NCI-H2227 (cell line): ENCODE measurements around the gene DNER.
"Not testable (repeated sequence)": the region's sequence is repeated elsewhere in the genome, so short reads cannot be mapped to it uniquely, and the experiment has no call there.

Source experiments
- DNase-seq: peaks from one replicate; lab custom pipeline; 2025; ENCODE audit not compliant: unreplicated experiment; lab: John Stamatoyannopoulos, UW

The DNER gene

DNA sequence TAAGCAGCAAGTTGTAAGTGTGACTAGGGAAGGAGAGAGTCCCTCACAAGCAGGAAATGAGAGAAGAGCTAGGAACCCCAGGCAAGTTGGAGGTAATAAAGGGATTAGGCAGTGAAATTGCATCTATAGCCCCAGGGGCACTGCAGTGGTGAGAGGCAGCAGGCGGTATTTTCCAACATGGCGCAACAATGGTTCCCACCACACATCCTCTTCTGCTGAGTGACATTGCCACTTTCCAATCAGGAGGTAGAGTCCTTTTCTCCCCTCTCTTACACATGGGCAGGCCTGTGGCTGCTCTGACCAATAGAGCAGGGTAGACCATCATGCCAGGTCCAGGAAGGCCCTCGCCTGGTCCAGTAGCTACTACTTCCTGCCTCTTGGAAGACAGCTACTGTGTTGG is 86.6 kb downstream of the DNER start:
- no peak for DNase-seq

DNA sequence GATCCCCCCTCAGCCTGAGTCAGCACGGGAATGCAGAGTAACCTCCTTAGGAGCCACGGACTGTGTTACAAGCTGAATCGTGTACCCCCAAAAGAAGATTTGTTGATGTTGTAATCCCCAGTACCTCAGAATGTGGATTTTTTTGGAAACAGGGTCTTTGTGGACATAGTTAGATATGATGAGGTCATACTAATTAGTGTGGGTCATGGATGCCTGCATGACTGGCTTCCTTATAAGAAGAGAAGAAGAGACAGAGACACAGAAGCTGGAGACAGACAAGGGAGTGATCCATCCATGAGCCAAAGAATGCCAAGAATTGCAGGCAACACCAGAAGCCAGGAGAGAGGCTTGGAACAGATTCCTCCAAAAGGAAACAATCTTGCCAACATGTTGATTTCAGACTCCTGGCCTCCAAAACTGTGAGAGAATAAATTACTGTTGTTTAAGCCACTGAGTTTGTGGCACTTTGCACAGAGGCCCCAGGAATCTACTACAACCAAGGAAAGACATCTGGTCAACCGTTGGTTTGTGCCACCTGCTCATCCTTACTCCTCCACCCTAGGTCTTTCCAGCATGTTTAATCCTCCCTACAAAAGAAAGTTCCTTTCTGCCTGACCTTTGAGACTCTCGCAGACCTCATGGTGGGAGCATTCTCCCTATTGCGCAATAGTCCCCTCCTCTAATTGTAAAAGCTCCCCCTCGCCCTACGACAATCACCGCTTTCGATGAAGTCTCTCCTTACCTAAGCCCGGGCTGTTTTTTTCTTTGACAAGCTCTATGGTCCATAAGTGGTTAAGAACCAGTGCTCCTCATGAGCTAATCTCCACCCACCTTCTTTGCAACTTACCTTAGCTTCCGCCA is 91.6 kb downstream of the DNER start:
- DNase-seq, result no peak

DNA sequence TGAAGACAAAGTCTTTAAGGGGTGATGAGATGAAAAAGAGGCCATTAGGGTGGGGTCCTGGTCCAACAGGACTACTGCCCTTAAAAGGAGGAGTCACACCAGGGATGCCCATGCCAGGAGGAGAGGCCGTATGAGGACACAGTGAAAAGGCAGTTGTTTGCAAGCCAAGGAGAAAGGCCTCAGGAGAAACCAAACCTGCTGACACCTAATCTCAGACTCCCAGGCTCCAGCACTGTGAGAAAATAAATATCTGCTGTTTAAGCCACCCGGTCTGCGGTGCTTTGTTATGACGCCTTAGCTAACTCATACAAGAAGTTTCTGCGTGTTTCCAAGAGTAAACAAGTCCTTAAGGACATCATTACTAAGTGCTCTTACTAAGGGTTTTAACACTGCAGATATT is 93.6 kb downstream of the DNER start:
- DNase-seq, result no peak

DNA sequence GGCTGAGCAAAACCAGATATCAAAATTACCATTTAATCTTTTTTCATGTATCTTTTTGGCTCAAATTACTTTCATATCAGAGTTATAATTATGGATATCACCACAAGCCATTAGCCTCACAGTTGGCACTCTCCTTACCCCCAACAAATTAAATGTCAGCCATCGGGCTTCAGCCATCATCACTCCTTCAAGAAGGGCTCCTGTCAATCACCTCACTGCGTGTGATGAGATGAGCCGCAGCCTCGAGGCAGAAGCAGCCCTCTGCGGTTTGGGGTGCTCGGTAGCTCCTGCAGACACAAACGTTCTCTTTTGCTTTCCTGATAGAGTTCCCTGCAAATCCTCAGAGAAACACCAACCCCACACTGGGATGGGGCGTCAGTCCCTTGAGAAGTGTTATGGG is 94.1 kb downstream of the DNER start:
- DNase-seq, result no peak

DNA sequence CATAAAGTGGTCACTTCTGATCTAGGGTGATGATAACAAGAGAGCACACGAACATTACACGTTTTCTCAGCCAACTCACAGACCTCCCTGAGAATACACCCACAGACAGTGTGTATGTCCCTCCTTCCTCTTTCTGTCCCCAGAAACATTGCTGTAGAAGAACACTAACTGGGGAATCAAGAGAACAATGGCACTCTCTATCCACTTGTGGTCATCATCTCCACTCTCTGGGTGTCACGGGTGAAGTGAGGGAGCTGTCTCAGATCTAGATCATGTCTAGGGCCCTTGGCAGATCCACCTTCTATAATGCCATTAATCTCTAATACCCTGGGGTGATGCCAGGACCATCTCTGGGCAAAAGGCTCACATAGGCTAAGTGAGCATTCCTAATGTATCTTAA is 97.9 kb downstream of the DNER start:
- no peak for DNase-seq

DNA sequence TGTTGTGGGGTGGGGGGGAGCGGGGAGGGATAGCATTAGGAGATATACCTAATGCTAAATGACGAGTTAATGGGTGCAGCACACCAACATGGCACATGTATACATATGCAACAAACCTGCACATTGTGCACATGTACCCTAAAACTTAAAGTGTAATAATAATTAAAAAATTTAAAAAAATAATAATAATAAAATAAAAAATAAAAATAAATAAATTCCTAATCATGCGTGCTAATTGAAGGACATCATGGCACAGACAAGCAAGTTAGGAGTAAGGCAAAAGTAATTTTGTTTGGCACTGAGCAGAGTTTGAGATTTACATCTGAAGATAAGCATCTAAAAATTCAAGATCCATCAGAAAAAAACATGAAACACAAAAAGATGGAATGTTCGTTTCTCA is 100.3 kb downstream of the DNER start:
- DNase-seq, result not testable (repeated sequence)

DNA sequence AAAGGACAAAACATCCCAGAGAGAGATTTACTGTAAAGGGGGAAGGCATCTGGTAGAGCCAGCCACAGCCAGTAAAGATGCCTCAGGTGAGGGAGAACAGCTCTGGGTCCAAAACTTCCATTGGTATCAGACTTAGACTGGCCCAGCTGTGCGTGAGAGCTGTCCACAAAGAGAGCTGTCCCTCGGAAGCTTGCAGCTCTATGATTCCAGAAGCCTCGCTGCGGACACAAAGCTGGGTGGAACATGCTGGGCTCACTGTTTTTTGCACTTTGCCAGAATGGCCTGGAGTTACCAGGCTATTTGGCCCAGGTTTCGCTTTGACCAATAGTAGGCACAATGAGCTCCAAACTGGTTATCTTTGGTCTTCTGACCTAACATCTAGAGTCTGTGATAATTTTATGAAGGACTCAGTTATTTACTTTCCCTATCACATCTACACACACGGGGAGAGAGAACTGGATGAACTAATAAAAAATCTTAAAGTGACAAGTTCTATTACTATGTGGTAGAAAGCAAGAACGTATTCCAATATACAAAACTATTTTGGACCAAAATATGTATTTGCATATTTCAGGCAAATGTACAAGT is 101.9 kb downstream of the DNER start:
- DNase-seq, result no peak

DNA sequence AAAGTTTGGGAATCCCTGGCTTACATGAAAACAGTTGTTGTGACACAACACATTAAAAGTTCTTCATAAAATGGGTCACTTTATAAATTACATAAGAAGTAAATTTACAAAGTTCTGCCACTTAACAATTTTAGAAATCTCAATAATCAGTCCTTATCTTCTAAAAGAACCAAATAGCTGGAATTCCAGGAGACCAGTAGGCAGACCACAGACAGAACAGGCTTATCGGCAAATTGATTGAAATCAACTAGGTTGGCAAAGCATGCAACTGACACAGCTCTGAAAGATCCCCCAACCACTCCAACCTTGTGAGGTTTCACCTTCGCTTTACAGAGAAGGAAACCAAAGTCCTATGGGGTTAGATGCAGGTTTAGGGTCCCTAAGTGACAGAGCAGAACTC is 103.0 kb downstream of the DNER start:
- no peak for DNase-seq

DNA sequence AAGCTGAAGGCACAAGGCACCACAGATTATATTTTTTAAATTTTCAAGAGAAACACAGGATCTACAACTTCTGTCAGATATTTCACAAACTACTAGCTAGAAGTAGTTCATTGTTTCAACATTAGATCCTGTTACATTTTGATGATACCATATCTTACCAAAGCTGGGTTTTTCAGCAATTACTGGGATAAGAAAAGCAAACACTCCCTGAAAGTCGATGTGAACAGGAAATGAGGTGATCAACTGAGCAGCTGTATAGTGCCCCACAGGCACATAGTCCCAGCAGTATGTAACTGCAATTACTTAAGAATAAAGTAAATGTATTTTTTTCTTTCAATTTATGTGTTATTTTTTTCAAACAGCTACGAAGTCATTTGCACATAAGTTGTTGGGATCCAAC is 103.5 kb downstream of the DNER start:
- no peak for DNase-seq

DNA sequence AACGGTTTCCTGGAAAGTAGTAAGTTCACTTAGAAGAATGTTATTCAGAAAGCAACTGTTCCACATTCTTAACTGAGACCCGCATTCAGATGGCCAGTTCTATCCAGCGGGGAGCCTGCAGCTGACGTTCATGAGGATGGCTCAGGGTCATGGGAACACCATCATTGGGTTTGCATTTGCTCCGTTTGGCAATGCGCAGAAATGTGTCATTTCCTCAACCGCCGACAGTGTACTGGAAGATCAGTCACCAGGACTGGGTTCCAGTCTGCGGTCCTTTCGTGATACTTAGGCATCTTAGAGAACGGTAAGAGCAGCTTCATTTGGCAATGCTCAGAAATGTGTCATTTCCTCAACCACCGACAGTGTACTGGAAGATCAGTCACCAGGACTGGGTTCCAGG is 104.0 kb downstream of the DNER start:
- no peak for DNase-seq

DNA sequence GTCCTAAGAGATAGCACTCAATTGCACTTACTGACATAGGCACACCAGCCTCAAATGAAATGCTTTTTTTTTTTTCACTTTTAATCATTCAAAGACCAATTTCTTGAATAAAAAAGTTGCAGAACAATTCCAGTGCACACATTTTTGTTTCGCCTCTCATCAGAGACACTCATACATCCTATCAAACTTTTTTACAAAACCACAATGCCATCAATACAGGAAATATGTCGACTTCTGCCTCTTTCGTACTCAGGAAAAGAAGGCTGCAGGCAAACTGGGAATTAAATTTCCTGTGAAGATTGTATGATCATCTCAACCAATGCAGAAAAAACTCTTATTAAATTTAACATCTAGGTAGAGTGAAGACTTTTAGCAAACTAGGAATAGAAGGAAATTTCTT is 112.4 kb downstream of the DNER start:
- no peak for DNase-seq

DNA sequence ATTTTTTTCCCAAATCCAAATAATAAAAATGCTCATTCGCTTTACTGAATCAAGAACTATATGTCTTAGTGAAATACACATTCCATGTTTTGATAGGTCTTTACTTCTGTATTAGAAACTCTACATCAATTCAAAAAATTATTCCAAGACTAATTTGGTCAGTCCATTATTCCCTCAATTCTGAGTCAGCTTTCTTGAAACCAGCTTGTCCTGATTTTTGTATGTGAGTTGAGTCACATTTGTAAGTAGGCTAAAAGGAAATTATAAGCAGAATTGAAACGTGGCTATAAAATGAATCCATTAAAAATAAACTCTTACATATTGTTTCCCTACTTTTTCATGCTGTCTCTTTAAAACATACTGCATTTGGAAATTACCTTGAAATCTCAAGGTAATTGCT is 113.0 kb downstream of the DNER start:
- DNase-seq, result no peak

DNA sequence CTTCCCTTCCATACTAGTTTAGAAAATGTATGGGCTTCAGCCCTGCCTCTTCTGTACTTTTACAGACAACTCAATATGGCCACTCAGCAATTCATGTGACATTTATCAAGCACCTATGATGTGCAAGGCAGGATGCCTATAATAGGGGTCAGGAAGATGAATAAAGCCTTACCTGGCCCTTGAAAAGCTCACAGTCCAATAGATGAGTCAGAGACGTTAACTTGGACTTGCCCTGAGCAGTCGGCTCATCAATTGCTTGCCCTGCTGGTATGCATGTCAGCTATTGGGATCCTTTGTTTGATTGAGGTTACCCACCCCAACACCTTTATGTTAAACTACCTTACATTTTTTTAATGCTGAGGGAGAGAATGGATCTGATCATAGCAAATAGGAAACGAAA is 116.1 kb downstream of the DNER start:
- DNase-seq, result no peak

DNA sequence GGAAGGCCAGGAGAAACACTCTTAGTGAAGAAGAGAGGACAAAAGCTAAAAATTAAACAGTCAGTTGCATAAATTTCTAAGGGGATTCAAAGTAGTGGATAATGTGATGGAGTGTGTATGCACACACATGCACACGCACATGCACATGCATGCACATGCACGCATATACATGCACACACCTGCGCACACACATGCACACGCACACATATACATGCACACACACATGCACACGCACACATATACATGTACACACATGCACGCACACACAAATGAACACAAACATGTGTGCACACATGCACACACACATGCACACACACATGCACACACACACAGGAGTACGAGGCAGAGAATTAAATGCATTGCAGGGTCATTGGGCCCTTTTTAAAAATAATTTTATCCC is 117.6 kb downstream of the DNER start:
- no peak for DNase-seq

DNA sequence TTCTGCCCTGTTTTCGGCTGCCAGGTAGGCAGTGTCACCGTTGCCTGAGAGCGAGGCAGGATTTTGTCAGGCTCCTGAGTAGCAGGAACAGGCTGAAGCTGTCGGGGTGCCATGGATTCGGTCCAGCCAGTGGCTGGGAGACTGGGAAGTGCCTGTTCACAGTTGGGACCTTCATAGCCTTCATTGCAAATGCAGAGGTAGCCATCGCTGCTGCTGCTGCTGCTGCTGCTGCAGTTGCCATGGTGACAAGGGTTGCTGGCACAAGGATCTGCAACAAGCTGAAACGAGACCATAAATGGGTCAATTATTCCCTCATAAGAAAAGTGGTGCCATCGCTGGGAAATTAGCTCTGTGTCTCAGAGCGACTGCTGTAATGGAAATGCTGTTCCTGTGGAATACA is 122.7 kb downstream of the DNER start:
- DNase-seq, result peak; percentile 56

DNA sequence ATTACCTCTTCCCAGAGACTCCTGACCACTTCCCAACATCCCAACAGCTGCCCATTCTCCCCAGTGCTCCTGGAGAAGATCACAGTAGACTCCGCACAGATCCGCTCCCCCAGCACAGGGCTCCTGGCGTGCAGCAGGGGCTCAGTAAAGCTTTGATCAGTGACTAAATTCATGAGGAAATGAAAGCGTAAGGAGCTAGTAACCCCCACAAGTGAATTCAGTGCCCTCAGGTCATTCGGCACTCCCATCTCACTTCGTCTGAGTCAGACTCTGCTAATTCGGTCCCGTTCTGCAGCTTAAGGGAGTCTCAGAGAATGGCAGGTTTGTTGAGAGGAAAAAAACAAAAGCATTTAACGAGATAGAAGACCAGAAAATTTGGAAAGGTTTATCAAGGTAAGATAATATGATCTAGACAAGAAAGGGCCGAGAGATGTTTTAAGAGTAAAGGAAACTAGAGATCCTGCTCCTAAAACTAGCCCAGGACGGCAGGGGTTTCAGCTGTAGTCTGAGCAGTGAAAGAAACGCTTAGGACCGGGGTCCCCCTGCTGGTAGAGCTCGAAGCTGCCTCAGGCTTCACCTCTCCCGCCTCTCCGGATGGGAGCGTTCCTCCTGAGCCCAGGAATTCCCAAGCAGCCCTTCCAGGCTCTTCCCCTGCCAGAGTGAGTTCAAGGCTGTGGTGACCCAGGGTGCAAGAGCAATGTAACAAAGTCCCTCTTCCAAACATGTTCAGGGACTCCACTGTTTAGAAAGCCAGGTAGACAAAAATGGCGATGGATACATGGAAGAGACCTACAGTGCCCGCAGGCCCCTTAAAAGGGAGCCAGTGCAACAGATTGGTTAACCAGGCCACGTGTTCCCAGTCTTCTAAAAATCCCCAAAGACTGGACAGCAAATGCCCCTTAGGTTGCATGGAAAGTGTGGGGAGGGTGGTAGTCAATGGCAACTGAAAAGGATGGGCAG is 127.3 kb downstream of the DNER start:
- DNase-seq, result peak; percentile 45

DNA sequence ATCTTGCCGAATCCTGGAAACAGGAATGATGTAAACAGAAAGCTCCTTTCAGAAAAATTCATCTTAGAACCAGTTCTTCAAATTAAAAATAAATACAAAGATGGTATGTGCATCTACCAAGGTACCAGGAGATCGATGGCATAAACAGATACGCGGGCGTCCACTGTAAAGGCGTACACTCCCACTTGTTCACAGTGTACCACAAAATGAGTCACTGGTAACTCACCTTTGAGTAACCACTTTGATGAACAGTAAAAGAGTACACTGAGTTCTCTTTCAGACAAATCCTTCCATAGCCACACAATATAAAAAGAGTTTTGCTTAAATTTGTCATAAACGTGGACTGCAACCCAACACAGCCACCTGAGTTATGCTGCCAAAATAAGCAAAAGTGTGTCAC is 128.3 kb downstream of the DNER start:
- no peak for DNase-seq

DNA sequence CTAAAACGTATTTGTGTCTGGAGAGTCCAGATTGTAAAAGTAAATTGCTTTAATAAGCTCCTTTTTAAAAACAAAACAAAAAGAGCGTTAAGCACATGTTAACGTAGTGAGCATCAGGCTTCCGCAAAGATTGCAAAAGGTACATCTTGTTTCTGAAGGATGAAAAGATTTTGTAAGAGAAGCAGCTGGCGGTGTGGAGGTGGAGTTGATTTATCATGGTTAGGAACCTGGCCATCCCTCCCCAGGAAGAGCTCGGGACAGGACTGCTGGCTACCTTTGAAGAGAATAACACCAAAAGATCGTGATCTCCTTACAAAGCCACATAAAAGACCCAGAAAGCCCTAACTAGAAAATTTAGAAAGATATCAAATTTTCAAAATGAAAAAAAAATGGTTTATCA is 132.2 kb downstream of the DNER start:
- DNase-seq, result no peak

DNA sequence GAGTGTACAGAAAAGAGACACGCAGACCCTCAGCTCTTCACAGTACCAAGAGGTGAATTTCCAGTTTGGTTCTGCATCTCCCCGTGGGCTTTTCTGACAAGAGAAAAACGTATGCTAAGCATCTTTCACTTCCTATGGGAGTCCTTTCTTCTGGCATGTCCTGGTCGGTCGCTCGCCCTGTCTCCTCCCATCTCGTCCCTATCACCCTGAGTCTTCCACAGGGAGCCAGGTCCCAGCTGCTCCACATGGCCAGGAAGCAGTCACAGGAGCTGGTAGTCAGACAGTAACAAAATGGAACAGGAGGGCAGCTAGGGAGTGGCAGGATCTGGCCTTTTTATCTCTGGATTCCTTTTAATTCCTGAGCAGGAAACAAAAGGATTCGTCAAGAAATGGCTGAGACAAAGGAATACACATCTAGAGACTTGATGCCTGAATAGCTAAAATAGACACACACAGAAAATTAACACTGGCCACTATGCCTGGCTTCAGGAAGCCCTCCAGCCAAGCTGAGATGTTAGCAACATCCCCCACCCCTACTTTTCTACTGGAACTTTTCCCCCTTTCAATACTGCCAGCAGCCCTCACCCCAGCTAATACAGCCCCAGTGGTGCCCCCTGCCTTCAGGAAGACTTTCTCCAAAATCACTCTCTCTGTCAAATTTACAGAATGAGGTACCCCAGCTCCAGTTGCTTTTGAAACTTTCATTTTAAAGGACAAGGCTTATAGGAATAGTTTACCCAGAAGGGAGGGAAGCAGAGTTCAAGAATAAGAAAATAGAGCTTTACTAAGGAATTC is 136.1 kb downstream of the DNER start:
- DNase-seq, result no peak

DNA sequence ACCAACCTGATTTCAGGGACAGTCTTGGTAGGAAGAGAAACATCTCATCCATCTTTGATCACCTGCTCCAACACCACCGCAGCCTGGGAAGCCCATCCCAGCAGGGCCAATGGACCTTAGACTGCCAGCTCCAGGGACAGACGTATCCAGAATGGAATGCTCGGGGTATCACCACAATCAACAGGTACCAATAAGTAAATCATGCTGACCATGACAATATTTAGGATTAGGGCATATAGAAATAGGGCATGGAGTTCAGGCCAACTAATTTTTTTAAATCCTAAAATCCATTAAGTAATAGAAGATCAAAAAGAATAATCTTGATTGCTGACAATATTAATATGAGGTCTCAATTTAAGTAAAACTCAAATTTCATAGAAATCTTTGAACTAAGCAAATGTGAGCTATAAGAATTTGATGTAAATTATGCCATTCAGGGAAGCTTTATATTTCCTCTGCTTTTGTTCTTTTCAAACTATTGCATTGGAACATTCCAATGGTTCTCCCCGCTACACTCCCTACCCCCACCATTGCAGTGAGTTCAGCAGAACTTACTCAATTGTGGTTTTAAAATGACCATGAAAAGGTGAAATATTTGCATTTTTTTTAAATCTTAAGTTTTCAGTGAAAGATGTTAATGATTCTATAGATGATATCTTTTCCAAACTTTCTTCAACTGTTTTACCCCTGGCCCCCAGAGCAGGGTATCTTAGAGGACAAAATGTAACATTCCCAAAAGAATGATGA is 138.6 kb downstream of the DNER start:
- no peak for DNase-seq
